ENCODE results near the gene WIPF1. TPM values are rescaled to one million over a fixed set of nuclear protein-coding genes. Genes with fewer than 3 reads are reported as not detected.

WIPF1 gene
- polyA plus RNA-seq, 1 experiment, result 34.9 TPM

DNA sequence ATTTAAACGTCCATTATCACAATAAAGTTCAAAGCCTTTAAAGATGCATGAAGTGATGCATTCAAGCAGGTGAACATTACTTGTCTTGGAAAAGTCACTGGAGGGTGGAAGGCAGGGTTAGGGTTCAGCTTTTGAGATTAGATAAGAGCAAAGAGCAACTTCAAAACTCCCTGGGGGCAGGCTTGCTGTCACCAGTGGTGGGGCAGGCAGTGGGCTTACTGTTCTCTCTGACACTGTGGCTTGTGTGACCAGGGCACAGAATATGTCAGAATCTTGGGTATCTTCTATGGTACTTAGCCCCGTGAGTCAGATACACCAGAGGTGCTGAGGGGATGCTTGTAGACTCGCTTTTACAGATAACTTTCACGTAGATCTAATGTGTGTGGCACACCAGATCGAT, 52.8 kb downstream of the WIPF1 start:
- H3K27me3 ChIP-seq (ENCODE audit: control insufficient read depth, insufficient read depth, low read length), result peaks cover 4% of the 10 kb centered on the region; the same call in 1 of the 2 replicates
- POLR2A ChIA-PET, result no interaction called here
- TF ChIP-seq, protein P1, sequence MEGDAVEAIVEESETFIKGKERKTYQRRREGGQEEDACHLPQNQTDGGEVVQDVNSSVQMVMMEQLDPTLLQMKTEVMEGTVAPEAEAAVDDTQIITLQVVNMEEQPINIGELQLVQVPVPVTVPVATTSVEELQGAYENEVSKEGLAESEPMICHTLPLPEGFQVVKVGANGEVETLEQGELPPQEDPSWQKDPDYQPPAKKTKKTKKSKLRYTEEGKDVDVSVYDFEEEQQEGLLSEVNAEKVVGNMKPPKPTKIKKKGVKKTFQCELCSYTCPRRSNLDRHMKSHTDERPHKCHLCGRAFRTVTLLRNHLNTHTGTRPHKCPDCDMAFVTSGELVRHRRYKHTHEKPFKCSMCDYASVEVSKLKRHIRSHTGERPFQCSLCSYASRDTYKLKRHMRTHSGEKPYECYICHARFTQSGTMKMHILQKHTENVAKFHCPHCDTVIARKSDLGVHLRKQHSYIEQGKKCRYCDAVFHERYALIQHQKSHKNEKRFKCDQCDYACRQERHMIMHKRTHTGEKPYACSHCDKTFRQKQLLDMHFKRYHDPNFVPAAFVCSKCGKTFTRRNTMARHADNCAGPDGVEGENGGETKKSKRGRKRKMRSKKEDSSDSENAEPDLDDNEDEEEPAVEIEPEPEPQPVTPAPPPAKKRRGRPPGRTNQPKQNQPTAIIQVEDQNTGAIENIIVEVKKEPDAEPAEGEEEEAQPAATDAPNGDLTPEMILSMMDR (IDR thresholded peaks at IDR 0.05; ENCODE audit: insufficient read depth, low read depth, low read length), result no peak
- CTCF ChIA-PET, result interaction anchor here (1.0 kb wide), 1 partner anchor 28 kb away, joined by 4 read pairs; no protein-coding TSS in a partner anchor
- no peaks in the 10 kb centered on the region for H3K36me3 ChIP-seq (ENCODE audit: control insufficient read depth, insufficient read depth, low read length)
- no peak for DNase-seq (ENCODE audit: low read depth)
- no peak overlapping the region for H3K4me3 ChIP-seq (ENCODE audit: low read depth, low read length)

DNA sequence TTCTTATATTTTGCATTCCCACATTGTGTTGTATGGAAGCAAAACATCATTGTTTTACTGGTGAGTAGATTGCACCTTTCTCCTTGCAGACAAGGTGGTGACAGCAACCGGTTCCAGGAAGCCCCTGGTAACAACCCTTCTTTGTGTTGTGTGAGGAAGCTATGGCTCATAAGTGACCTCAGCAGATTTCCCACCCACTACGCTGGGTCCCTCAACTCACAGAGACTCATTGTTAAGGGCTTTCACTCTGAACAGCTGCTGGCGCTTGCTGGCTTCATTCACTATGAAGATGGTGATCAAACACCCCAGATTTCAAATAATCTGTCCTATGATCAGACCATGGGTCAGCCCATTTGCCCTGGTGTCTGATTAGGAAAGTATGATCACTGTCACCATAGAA, 53.4 kb downstream of the WIPF1 start:
- no peak for DNase-seq (ENCODE audit: low read depth)
- TF ChIP-seq, protein P1 (IDR thresholded peaks at IDR 0.05; ENCODE audit: insufficient read depth, low read depth, low read length), result no peak
- ChIA-PET CTCF (interaction anchor here (1.0 to 1.7 kb wide), 2 partner anchors 27 to 82 kb away, joined by 4 to 6 read pairs; no protein-coding TSS in a partner anchor), POLR2A (no interaction called here)
- Histone ChIP-seq H3K4me3 (ENCODE audit: low read depth, low read length) (no peak overlapping the region), H3K36me3 (ENCODE audit: control insufficient read depth, insufficient read depth, low read length) (no peaks in the 10 kb centered on the region), H3K27me3 (ENCODE audit: control insufficient read depth, insufficient read depth, low read length) (peaks cover 8% of the 10 kb centered on the region)

DNA sequence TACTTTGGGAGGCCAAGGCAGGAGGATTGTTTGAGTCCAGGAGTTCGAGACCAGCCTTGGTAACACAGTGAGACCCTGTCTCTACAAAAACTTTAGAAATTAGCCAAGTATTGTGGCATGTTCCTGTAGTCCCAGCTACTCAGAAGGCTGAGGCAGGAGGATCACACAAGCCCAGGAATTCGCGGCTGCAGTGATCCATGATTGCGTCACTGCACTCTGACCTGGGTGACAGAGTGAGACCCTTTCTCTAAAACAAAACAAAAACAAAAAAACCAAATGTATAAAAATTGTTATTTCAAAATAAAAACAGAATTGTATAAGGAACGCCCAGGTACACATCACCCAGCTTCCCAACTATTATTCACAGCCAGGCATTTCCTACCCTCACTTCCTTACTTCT, 56.7 kb downstream of the WIPF1 start:
- POLR2A ChIA-PET, result no interaction called here
- H3K4me3 ChIP-seq (ENCODE audit: low read depth, low read length), result no peak overlapping the region
- H3K36me3 ChIP-seq (ENCODE audit: control insufficient read depth, insufficient read depth, low read length), result no peaks in the 10 kb centered on the region
- DNase-seq (ENCODE audit: low read depth), result no peak
- TF ChIP-seq, protein P1 (IDR thresholded peaks at IDR 0.05; ENCODE audit: insufficient read depth, low read depth, low read length), result no peak
- peaks cover 10% of the 10 kb centered on the region for H3K27me3 ChIP-seq (ENCODE audit: control insufficient read depth, insufficient read depth, low read length)
- CTCF ChIA-PET, result no interaction called here

DNA sequence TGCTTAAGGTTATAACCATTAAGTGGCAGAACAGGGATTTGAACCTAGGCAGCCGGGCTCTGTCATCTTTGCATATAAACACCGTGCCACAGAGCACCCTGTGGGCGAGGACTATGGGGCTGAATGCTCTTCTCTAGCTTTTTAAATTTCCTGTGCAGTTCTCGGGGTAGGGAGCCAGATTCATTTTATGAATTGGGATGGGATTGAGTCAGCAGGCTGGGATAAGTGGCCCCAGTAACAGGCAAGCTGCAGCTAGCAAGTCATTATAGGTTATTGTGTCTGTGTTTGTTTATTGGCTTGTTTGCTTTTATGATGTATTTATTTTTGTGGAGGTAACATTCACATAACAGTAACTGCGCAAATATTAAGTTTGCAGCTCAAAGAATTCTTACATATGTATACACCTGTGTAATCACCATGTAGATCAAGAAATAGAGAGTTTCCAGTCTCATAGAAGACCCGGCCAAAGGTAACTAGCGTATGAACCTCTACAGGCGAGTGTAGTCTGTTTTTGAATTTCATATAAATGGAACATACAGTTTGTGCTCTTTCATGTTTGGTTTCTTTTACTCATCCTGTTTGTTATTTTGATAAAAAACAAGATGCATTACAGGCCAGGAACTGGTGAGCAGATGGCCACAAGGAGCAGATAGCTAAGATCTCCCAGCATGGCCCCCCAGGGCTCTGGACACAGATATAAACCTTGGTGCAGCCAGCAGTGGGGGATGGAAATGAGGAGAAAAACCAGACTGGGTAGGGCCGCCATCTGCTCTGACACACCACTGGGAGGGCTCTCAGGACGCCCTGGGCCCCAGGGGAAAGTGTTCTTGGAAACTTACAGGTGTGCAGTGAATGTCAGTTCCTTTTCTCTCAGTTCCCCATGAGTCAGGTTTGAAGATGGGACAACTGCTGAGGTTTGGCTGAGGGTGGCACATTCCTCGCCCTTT, 61.6 kb downstream of the WIPF1 start:
- Histone ChIP-seq H3K36me3 (ENCODE audit: control insufficient read depth, insufficient read depth, low read length) (no peaks in the 10 kb centered on the region), H3K27me3 (ENCODE audit: control insufficient read depth, insufficient read depth, low read length) (peaks cover 6% of the 10 kb centered on the region), H3K4me3 (ENCODE audit: low read depth, low read length) (no peak overlapping the region)
- POLR2A ChIA-PET, result no interaction called here
- DNase-seq (ENCODE audit: low read depth), result no peak
- CTCF ChIA-PET, result interaction anchor here (1.0 to 3.3 kb wide), 4 partner anchors 11 to 74 kb away, joined by 3 to 17 read pairs (median 9); no protein-coding TSS in a partner anchor
- TF ChIP-seq, protein P1 (IDR thresholded peaks at IDR 0.05; ENCODE audit: insufficient read depth, low read depth, low read length), result no peak

DNA sequence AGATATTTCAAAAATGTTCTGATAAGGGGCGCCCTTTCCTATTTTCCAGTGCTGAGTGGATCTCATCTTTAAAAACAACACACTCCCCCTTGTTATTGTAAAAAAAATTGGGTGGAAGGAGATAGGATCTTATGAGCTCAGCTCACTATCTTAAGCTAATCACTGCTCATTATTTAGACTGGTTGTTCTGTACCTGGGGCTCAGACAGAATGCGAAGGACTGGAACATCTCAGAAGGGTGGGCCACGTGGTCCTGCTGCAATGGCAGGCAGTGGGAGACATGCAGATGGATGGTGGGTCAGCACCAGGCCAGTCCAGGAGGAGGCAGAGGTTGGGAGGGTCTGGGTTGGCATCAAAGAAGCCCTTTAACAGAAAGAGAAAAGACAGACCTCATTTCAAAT, 62.5 kb downstream of the WIPF1 start:
- TF ChIP-seq, protein P1 (IDR thresholded peaks at IDR 0.05; ENCODE audit: insufficient read depth, low read depth, low read length), result no peak
- Histone ChIP-seq H3K4me3 (ENCODE audit: low read depth, low read length) (no peak overlapping the region), H3K27me3 (ENCODE audit: control insufficient read depth, insufficient read depth, low read length) (peaks cover 6% of the 10 kb centered on the region; the same call in 1 of the 2 replicates), H3K36me3 (ENCODE audit: control insufficient read depth, insufficient read depth, low read length) (no peaks in the 10 kb centered on the region)
- ChIA-PET CTCF (interaction anchor here (2.2 to 3.3 kb wide), 2 partner anchors 12 to 73 kb away, joined by 10 to 17 read pairs; no protein-coding TSS in a partner anchor), POLR2A (no interaction called here)
- DNase-seq (ENCODE audit: low read depth), result no peak
